ENCODE measurements around the gene PITPNM3.

Gene PITPNM3

DNA sequence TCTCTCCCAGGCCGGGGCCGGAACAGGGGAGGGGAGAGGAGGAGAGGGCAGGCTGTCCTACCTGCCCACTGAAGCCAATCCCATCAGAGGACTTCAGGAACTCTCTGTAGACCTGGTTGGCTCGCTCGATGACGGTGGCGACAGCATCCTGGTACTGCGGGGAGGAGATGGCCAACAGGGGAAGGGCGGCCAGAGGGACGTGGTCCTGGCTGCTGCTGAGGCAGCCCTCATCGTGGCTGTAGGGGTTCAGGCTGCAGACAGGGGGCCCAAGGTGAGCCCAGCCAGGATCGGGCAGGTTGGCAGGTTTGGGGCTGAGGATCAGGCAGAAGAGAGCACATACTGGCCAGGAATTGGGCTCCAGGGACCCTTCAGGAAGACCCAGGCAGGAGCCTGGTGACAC lies 77.9 kb downstream of the PITPNM3 start:
- no peak for DNase-seq (ENCODE audit: low read depth)

- DNase-seq (ENCODE audit: low read depth): no peak
Measured at GRCh38 chr17:6477831-6478383, 78.4 kb downstream of the PITPNM3 start.

- no peak for DNase-seq (ENCODE audit: low read depth)
Measured at GRCh38 chr17:6476810-6477179, 79.6 kb downstream of the PITPNM3 start.

DNA sequence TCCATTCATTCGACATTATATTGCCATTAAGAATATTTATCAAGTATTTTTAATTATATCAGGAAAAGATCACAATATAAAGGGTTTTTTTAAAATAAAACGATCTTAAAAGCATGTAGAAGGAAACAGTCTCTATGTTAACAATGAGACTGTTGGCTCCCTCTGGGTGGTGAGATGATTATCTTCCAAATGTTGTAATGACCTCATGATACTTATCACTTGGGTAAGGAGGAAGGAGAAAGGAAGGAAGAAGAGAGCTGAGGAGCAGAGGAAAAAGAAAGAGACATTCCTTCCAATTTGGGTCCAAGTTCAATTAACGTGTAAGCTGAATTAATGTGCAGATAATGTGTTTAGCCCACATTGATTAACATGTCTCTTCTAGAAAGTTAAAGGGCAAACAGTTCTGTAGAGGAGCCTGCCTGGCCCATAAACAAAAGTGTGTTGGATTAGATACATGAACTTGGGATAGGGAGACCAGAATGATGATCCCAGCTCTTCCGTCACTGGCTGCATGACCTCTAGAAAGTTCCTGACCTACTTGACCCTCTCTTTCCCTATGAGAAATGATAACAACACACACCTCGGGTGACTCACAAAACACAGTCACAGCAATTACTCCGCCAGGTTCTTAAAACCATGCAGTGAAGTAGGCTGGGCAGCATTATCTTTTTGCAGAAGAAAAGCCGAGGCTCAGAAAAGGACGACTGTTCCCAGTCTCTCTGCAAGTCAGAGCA lies 80.1 kb downstream of the PITPNM3 start:
- DNase-seq (ENCODE audit: low read depth): no peak

DNA sequence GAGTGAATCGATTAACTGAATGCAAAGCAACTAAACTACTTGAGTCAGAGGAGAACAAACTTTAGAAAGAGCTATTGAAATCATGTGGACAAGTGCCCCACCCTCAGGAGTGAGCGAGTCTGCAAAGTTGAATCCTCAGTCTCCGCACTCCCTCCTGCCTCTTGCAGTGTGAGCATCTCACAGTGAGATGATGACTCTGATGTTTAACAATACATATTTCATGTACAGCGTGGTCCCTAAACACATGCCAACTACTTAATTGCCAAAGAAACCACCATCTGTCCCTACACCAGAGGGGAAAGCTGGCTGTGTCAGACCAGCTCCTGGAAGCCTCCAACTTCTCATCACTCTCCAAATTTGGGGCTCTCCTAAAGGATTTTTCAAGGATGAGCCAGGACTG lies 80.9 kb downstream of the PITPNM3 start:
- no peak for DNase-seq (ENCODE audit: low read depth)

GRCh38 chr17:6474906-6475305 lies 81.4 kb downstream of the PITPNM3 start:
- no peak for DNase-seq (ENCODE audit: low read depth)

GRCh38 chr17:6474376-6474775 lies 82.0 kb downstream of the PITPNM3 start:
- no peak for DNase-seq (ENCODE audit: low read depth)

DNA sequence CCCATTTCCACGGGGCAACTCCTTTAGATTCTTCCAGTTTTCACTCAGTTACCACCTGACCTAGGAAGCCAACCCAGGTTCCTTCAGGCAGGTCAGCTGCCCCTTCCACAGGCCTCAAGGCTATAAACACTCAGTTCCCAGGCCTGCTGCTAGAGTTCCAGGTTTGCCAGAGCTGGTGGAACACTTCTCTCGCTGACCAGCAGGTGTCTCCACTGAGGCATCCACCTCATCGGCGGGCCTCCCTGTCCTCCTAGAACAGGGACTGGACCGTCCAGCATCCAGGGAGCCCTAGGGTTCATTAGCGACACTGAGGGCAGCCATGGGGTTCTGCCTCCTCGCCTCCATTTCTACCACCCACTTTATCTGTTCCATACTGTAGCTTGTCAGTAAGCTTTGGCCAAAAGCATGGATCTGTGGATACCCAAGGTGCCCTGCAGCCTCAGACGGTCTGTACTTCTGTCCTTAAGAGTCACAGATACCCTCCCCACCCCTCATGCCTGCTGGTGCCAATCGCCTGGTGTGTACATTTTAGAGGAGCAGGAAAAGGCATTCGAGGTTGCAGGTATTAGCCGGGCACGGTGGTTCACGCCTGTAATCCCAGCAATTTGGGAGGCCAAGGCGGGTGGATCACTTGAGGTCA lies 83.1 kb downstream of the PITPNM3 start:
- DNase-seq (ENCODE audit: low read depth): peak; percentile 24

- no peak for DNase-seq (ENCODE audit: low read depth)
Measured at GRCh38 chr17:6472517-6472916, 83.8 kb downstream of the PITPNM3 start.

- no peak for DNase-seq (ENCODE audit: low read depth)
Measured at GRCh38 chr17:6471531-6472465, 84.6 kb downstream of the PITPNM3 start.

DNA sequence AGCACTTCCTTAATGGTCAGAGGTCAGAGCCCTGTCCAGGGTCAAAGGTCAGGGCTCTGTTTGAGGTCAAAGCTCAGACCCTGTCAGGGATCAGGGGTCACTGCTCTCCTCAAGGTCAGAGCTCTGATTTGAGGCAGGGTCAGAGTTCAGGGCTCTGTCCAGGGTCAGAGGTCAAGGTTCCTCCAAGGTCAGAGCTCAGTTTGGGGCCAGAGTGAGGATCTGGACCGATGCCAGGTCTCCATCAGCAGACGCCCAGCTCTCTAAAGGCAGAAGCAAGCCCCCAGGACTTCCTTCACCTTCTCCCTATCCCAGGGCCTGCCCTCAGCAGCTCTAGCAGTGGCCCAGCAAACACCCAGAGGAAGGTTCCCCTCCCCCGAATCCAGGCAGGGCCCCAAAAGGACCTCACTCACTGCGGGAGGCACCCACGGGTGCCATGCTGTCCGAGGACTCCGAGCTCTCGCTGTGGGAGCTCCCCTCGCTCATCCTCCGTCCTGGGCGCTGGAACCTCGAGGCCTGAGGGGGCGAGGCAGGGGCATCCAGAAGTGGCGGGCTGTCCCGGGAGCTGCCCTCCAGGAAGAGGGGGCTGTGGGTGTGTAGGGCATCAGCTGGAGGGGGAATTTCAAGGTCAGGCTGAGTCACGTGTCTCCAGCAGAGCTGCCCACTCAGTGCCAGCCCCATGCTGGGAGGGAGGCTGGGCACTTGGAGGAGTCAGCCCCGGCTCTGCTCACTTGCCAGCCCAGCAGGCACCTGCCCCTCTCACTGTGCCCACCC lies 85.4 kb downstream of the PITPNM3 start:
- DNase-seq (ENCODE audit: low read depth): no peak

- DNase-seq (ENCODE audit: low read depth): no peak
Measured at GRCh38 chr17:6470146-6470718, 86.1 kb downstream of the PITPNM3 start.

DNA sequence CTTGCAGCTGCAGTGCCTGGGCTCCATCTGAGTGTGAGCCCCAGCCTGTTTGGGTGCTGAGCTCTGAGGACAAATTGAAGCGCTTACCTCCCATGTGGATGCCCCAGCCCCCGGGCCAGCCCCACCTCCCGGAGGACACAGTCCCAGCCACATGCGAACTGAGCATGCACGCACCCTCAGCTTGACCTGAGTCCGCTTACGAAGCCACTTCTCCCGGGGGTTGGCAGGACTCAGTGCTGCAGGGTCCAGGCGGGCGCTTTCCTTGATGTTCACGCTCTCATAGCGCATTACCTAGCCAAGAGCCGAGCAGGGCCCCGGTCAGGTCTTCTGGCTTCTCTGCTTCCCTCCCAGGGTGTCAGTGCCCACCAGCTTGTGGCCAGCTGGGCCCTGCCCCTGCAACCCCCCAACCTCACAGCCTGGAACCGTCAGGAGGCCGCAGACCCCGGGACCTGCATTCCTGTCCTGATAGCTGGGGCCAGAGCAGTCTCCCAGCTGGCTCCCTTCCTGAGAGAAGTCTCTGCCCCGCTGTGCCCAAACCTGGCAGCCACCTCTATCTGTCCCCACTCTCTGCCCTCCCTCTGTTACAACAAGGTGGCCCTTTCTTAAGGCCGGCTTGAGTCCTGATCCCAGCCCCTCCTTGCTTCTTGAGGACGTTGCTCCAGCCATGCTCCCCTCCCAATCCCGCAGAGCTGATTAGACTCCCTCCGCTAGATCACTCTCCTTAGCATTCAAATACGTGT lies 88.1 kb downstream of the PITPNM3 start:
- no peak for DNase-seq (ENCODE audit: low read depth)

- no peak for DNase-seq (ENCODE audit: low read depth)
Measured at GRCh38 chr17:6467567-6467966, 88.8 kb downstream of the PITPNM3 start.

GRCh38 chr17:6465206-6466003 lies 91.0 kb downstream of the PITPNM3 start:
- DNase-seq (ENCODE audit: low read depth): no peak

- DNase-seq (ENCODE audit: low read depth): no peak
Measured at GRCh38 chr17:6464446-6465041, 91.8 kb downstream of the PITPNM3 start.

GRCh38 chr17:6463616-6464445 lies 92.5 kb downstream of the PITPNM3 start:
- no peak for DNase-seq (ENCODE audit: low read depth)

DNA sequence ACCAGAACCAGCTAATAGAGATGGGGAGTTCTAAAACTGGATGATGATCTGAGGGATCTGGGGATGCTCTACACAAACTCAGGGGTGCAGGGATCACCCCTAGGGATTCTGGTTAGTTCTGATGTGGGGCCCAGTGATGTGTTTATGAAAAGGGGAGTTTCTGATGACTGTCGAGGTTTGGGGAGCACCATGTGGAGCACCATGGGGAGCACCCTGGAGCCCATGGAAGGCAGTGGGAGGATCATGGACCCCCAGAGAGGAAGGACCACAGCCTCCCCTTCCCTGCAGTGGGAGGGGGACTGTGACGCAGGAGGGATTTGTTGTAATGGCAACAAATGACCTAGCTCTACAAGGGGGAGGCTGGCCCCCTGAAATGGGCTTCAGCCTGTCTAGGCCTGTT lies 93.7 kb downstream of the PITPNM3 start:
- DNase-seq (ENCODE audit: low read depth): no peak

Data from activated T-helper 1 cell treated with Interleukin-2 at 50 U/mL for 16 hours (primary cell).